GM21390 (cell line): ENCODE data around the gene WDR41.
"Not testable (repeated sequence)": the region's sequence is repeated elsewhere in the genome, so short reads cannot be mapped to it uniquely, and the experiment has no call there.

Experiments used
- ATAC-seq: cut with Tn5 transposase; IDR thresholded peaks from one replicate; pipeline ENCODE4 v1.9.1; 2021; ENCODE audit not compliant: unreplicated experiment

The WDR41 gene, protein sequence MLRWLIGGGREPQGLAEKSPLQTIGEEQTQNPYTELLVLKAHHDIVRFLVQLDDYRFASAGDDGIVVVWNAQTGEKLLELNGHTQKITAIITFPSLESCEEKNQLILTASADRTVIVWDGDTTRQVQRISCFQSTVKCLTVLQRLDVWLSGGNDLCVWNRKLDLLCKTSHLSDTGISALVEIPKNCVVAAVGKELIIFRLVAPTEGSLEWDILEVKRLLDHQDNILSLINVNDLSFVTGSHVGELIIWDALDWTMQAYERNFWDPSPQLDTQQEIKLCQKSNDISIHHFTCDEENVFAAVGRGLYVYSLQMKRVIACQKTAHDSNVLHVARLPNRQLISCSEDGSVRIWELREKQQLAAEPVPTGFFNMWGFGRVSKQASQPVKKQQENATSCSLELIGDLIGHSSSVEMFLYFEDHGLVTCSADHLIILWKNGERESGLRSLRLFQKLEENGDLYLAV

DNA sequence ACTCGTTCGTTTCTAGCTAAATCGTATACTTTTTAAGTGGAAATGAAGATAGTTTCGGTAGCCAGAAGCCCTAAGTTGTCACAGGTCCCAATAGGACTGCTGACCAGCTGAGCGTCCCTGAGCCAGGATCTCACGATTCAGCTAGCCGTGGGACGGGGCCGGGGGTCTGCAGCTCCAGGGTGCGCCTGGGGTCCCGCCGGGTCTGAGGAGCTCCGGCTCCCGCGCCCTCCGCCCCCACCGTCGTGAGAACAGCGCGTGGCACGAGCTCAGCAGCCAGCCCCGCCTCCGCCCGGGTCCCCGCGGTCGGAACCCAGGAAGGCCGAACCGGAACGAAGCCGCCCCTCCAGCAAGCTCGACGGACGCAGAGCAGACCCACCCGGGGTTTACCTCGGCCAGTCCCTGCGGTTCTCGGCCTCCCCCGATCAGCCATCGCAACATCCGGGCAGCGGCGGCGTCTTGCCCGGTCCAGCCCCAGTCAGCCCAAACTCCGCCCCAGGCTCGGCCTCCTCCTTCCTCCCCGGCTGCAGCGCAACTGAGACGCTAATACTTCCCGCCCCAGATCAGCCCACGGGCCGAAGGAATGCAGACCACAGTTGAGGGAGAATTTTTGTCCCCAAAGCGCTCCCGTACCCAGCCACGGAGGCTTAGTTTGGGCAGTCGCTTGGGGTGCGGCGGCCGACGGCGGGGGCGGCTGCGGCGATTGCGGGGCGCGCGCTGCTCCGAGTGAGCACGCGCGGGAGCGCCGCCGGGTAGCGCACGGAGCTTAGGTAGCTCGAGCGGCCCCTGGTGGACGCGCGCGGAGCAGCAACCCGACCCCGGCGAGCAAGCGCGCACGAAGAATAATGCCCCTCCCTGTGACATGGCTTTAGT lies at the start of gene WDR41:
Gene WDR41 (minus strand): TSS at position 534 of the 870 bp plus-strand sequence. CDS start 96 bp downstream, at position 438.
- ATAC-seq = peak; percentile 91

DNA sequence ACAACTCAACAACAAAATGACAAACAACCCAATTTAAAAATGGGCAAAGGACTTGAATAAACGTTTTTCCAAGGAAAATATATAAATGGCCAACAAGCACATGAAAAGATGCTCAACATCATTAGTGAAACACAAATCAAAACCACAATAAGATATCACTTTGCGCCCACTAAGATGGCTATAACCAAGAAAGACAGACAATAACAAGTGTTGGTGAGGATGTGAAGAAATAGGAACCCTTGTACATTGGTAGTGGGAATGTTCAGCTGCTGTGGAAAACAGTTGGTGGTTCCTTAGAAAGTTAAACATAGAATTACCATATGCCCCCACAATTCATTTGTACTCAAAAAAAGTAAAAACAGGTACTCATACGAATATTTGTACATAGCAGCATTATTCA lies 39.2 kb upstream of the WDR41 start:
- no peak for ATAC-seq

DNA sequence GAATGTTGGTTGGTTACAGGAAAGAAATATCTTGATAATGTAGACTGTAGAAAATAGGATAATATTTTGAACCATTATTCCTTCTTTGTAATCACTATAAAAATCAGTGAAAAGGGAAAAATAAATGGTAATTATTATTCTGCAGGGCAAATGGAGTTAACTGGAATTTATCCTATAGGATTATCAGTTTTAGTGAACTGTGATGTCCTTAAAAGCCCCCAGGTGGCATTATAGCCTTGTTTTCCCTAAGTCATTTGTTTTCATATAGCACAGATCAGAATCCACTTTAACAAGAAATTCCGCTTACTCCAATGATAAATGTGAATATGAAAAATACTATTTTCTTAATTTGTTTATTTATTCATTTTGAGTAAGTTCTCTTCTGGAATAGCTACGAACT lies 26.2 kb upstream of the WDR41 start:
- no peak for ATAC-seq

DNA sequence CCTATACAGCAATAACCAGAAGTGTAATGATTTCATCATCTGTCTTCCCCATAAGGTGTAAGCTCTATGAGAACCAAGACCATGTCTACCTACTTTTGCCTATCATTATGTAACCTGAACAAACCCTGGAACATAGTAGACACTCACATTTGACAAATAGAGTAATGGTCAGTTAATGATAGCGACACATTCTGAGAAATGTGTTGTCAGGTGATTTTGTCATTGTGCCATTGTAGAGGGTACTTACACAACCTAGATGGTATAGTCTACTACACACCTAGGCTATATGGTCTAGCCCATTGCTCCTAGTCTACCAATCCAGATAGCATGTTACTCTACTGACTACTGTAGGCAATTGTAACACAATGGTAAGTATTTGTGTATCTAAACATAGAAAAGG lies 22.3 kb upstream of the WDR41 start:
- no peak for ATAC-seq

DNA sequence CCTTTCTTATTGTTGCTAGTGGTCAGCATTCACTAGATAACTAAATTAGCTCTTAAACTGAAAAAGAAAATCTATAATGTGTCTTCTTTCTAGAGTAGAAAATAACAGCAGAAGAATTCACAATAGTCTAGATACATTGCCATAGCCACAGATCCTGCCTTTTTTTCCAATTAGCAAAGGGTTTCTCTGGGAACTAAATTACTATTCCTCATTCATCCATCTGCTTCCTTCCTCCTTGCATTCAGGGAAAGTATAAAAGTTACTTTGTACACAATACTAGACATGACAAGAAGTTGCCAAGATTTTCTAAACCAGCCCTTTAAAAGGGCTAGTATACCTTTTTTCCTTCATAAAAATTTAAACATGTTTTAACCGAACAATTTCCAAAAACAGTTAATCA lies 21.2 kb upstream of the WDR41 start:
- ATAC-seq = no peak

DNA sequence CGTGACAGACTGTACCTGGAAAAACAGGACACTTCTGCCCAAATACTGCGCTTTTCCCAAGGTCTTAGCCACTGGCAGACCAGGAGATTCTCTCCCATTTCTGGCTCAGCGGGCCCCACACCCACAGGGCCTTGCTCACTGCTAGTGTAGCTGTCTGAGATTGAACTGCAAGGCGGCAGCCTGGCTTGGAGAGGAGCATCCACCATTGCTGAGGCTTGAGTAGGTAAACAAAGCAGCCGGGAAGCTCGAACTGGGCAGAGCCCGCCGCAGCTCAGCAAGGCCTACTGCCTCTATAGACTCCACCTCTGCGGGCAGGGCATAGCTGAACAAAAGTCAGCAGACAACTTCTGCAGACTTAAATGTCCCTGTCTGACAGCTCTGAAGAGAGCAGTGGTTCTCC lies 9.0 kb upstream of the WDR41 start:
- not testable (repeated sequence) for ATAC-seq

DNA sequence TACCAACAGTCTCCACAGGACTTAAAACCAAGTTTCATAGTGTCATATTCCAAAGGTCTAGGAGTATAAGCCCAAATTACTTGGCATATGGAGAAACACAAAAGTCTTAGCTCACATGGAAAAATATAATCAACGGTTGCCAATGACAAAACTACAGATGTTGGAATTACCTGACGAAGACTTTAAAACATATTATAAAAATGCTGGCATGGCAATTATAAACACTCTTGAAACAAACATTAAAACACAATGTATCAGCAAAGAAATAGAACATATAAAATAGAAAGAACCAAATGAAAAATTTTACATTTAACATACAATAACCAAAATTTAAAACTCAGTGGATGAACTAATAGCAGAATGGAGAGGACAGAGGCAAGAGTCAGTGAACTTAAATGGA lies 7.9 kb upstream of the WDR41 start:
- no peak for ATAC-seq

DNA sequence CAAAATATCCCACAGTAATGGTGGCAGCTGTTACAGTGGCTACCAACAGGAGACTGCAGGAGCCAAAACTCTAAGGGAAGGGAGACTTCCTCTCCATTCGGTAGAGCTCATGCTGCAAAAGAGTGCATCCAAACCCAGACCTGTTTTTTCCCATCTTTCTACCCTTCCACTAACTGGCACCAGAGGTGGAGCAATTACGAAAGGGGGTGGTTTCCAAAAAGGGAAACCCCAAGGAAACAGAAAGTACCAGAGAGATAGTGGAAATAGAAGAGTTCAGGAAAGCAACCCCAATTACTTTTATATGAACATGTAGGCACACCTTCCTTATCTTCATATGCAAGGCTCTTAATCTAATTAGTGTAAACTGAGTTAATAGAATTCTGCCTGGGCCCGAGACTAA lies 7.3 kb upstream of the WDR41 start:
- ATAC-seq = no peak

DNA sequence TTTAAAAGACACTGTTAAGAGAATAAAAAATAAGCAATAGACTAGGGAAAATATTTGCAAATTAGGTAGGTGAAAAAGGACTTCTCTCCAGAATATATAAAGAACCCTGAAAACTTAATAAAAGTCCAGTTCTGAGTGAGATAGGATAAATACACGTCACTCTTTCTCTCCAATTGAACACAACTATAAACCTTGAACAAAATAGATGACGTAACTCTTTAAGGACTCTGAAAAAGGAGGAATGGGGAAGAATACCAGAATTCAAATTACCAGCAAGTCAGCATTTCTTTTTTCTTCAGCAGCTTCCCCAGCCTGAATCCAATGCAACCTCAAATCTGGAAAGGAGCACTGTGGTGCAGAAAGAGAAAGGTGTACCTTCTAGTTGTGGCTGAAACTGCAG lies 6.8 kb upstream of the WDR41 start:
- ATAC-seq = no peak

DNA sequence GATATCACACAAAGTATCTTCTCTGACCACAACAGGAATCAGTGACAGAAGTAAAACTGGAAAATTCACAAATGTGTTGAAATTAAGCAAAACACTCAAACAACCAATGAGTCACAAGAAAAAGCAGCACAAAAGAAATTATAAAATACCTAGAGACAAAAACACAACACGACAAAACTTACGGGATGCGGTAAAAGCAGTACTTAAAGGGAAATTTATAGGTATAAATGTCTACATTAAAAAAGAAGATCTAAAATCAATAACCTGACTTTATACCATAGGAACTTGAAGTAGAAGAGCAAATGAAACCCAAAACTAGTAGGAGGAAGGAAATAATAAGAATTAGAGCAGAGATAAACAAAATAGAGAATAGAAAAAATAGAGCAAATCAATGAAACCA lies 2.8 kb upstream of the WDR41 start:
- ATAC-seq = no peak

DNA sequence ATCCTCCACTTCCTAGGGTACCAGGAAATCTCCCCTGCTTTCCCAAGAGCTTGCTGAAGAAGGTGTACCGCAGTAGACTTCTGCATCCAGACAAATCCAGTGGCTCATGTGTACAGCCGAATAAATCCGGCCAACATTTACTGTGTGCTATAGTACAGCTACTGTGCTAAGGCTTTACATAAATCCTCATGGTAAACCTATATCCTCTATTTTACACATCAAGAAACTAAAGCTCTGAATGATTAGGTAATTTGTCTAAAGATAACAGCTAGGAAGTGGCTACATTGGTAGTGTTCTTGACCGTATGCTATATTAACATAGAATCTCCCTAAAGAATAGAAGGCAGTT lies 511 bp upstream of the WDR41 start:
- peak; percentile 3 for ATAC-seq

DNA sequence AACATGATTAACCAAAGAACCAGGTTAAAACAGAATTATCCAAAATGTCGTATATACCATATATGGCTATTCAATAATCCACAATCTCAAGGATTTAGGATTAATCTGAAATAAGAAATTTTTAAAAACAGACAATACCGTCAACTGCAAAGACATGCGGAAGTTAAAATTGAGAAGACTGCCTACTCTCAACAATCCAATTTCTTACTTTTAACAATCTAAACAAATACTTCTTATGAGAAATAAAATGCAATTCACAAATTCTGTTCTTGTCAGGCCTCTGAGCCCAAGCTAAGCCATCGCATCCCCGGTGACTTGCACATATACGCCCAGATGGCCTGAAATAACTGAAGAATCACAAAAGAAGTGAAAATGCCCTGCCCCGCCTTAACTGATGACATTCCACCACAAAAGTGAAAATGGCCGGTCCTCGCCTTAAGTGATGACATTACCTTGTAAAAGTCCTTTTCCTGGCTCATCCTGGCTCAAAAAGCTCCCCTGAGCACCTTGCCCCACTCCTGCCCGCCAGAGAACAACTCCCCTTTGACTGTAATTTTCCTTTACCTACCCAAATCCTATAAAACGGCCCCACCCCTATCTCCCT lies 1.3 kb downstream of the WDR41 start:
- ATAC-seq = not testable (repeated sequence)

DNA sequence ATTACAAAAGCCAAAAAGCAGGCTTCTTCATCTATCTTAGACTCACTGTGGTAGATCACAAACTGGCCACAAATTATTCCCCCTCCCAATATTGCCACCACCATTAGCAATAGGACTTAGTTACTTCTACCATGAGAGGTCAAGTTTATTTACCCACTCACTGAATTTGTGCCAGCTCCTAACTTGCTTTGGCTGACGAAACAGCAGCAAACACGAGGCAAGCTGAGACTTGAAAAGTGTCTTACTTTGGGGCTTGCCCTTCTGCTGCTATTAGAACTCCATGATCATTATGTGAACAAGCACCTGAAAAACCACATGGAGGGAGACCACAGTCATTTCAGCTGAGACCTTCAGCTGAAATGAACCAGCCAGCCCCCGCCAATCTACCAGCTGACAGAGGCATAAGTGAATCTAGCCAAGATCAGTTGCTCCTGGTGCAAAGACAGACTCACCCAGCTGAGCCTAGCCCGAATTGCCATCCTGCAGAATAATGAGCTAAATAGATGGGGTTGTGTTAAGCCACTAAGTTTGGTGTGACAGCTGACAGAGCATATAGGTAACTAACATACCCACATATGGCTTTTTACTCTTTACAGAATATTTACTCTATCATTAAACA lies 5.7 kb downstream of the WDR41 start:
- no peak for ATAC-seq

DNA sequence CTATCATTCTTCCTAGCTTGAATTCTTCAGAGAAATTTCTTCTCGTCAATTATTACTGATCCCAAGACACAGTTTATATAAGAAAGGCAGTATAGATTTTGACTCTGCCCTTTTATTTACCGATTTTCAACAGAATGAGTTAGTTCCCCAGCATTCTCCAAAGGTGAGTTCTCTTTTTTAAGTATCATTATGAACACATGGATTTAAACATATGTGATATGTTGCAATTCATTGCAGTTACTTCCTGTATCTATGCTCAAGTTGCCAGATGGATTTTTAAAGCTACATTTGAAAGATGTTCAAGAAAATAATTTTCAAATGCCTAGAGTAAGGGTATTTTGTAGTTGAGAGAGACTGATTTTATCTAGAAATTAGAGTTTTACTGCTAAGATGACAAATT lies 8.4 kb downstream of the WDR41 start:
- no peak for ATAC-seq

DNA sequence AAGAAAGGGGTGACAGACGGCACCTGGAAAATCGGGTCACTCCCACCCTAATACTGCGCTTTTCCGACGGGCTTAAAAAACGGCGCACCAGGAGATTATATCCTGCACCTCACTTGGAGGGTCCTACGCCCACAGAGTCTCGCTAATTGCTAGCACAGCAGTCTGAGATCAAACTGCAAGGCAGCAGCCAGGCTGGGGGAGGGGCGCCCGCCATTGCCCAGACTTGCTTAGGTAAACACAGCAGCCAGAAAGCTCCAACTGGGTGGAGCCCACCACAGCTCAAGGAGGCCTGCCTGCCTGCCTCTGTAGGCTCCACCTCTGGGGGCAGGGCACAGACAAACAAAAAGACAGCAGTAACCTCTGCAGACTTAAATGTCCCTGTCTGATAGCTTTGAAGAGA lies 17.1 kb downstream of the WDR41 start:
- ATAC-seq = not testable (repeated sequence)

DNA sequence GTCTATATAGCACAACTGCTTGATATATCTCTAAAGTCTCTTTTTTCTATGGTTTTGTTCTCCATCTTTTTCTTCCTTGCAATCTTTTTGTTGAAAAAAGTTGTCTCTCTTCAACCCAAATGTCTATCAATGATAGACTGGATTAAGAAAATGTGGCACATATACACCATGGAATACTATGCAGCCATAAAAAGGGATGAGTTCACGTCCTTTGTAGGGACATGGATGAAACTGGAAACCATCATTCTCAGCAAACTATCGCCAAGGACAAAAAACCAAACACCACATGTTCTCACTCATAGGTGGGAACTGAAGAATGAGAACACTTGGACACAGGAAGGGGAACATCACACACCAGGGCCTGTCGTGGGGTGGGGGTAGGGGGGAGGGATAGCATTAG lies 23.2 kb downstream of the WDR41 start:
- not testable (repeated sequence) for ATAC-seq

DNA sequence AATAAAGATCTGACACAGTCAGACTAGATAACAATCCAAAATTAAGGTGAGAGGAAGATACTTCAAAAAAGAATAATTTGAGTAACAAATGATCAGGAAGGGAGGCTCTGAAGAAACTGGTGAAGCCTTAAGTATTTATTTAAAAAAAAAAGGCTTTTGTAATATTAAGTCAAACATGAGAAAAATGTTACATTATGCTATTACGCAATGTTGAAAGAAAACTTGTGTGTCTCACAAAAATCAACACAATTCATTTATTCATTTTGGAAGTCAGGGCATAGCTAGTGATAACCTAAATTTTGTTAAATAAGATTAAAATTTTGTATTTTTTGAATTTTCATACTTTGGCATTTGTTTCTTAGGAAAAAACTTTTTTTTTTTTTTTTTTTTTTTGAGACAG lies 28.2 kb downstream of the WDR41 start:
- no peak for ATAC-seq

DNA sequence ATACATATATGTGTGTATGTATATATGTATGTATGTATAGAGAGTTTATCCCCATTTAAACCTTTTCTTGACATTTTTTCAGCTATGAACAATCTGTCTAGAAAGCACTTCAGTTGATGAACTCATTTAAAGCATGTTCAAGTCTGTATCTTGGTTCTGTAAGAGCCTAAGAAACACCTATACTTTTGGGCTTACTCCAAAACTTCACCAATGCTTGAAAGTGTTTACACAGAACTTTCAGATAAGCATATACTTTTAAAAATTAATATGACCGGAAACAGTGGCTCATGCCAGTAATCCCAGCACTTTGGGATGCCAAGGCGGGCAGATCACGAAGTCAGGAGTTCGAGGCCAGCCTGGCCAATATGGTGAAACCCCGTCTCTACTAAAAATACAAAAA lies 30.8 kb downstream of the WDR41 start:
- no peak for ATAC-seq

DNA sequence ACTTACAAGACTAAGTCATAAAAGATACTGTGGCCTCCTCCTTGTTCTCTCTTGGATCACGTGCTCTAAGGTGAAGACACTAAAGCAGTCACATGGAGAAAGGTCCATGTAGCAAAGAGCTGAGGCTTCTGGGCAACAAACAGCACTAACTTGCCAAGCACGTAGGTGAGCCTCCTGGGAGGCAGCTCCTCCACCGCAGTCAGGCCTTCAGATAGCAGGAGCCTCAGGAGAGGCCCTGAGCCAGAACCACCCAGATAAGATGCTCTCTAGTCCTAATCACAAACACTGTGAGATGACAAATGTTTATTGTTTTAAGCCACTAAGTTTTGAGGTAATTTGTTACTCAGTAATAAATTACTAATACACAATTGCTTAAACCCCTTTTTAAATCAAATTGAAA lies 38.0 kb downstream of the WDR41 start:
- ATAC-seq = no peak

DNA sequence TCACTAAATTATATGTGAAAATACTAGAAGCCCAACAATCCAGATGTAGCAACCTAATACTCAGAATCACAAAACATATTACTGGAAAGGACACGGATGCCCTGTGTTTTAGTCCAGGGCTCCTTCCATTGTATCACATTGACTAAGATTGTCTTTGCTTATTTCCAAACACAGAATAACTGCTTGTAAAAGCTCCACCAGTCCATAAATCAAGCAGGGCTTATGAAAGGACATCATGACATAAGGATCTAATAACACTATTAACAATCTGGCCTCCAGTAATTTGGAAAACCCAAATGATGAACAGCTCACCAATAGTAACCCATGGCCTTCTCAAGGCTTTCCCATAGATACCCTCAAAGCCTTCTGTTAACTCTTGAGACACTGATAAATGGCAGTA lies 39.8 kb downstream of the WDR41 start:
- ATAC-seq = no peak

DNA sequence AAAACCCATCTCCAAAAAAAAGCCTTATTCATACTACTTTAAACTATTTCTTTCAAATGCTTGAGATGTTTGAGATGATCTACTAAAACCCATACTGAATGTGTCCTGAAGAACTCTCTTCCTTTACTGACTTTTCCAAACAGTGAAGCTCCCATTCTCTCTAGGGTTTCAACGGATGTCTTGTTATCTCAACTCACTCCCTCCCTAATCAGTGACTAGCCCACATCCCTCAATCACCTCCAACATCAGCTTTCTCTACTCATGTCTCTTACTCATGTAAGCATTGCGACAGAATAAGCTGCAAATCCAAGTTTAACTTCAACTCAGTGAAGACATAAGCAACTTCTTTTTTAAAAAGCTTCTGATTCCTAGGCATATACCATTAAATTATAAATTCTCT lies 42.1 kb downstream of the WDR41 start:
- no peak for ATAC-seq
